ENCODE results near the gene NR3C2.
A peak's percentile ranks its signal among the peaks of the same experiment; 100 is the strongest.

The NR3C2 gene

GRCh38 chr4:148056879-148057278 is 385.3 kb downstream of the NR3C2 start:
- peak; percentile 46 for DNase-seq (ENCODE audit: low read depth)
- H3K4me3 ChIP-seq (ENCODE audit: low read depth, low read length) = no peak overlapping the region
- in situ Hi-C loops (cut with HindIII; ENCODE audit: low sequenced_read_pairs) = no loop called here
- TF ChIP-seq, protein P1, sequence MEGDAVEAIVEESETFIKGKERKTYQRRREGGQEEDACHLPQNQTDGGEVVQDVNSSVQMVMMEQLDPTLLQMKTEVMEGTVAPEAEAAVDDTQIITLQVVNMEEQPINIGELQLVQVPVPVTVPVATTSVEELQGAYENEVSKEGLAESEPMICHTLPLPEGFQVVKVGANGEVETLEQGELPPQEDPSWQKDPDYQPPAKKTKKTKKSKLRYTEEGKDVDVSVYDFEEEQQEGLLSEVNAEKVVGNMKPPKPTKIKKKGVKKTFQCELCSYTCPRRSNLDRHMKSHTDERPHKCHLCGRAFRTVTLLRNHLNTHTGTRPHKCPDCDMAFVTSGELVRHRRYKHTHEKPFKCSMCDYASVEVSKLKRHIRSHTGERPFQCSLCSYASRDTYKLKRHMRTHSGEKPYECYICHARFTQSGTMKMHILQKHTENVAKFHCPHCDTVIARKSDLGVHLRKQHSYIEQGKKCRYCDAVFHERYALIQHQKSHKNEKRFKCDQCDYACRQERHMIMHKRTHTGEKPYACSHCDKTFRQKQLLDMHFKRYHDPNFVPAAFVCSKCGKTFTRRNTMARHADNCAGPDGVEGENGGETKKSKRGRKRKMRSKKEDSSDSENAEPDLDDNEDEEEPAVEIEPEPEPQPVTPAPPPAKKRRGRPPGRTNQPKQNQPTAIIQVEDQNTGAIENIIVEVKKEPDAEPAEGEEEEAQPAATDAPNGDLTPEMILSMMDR (IDR thresholded peaks at IDR 0.05; ENCODE audit: low read depth, low read length, missing control alignments) = no peak

GRCh38 chr4:148055844-148056243 is 386.4 kb downstream of the NR3C2 start:
- TF ChIP-seq, protein P1 (IDR thresholded peaks at IDR 0.05; ENCODE audit: low read depth, low read length, missing control alignments) = no peak
- in situ Hi-C loops (cut with HindIII; ENCODE audit: low sequenced_read_pairs) = no loop called here
- no peak overlapping the region for H3K4me3 ChIP-seq (ENCODE audit: low read depth, low read length)
- no peak for DNase-seq (ENCODE audit: low read depth)

- no peak overlapping the region for H3K4me3 ChIP-seq (ENCODE audit: low read depth, low read length)
- TF ChIP-seq, protein P1 (IDR thresholded peaks at IDR 0.05; ENCODE audit: low read depth, low read length, missing control alignments) = no peak
- DNase-seq (ENCODE audit: low read depth) = no peak
- in situ Hi-C loops (cut with HindIII; ENCODE audit: low sequenced_read_pairs) = no loop called here
Observed at GRCh38 chr4:148054275-148054674, 387.9 kb downstream of the NR3C2 start.

DNA sequence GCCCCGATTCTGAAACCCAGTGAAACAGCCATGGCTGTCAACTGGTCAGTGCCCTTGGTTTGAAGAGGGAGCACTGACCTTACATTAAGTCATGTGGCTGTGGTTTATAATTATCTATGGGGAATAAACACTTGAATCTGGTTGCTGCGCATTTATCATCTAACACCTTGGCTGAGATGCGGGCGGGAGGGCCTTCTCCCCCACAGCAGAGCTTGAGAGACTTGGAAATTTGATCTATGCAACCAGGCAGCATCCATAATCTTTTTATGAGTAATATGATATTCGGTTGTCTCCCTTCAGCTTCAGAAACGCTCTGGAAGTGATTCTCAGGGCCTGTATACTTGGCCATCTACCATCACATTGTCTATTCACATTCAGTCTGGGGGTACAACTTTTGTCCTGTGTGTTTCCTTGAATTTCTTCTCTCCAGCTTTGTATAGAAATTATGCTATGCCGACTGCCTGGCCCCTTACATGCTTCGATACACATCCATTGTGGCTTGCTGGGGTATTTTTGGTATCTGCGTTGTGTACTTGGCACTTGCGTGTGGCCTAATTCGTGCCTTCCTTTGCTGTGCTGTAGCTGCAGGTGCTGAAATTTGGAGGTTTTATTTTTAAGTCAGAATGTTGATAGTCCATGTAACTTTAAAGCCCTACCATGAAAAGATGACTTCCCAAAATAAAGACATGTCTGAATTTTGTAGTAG is 388.8 kb downstream of the NR3C2 start:
- H3K4me3 ChIP-seq (ENCODE audit: low read depth, low read length) = no peak overlapping the region
- in situ Hi-C loops (cut with HindIII; ENCODE audit: low sequenced_read_pairs) = no loop called here
- DNase-seq (ENCODE audit: low read depth) = no peak
- TF ChIP-seq, protein P1 (IDR thresholded peaks at IDR 0.05; ENCODE audit: low read depth, low read length, missing control alignments) = no peak

DNA sequence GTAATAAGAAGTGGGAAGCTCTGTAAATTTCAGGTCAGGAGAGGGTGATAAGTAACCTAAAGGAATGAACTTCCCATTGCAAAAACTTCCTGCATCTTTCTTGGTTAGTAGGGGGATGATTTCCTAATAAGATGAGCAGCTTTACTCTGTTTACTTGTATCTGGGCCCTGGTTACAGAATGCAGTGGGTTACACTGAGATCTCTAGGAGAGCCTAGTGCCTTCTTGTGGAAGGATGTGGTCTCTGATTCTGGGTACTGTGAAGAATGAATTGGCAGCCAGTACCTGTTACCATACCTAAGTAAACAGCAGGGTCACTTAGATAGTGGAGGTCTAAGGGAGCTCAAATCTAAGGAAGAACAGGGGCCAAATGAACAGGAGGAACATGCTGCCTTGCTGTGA is 389.8 kb downstream of the NR3C2 start:
- DNase-seq (ENCODE audit: low read depth) = no peak
- no peak overlapping the region for H3K4me3 ChIP-seq (ENCODE audit: low read depth, low read length)
- in situ Hi-C loops (cut with HindIII; ENCODE audit: low sequenced_read_pairs) = no loop called here
- TF ChIP-seq, protein P1 (IDR thresholded peaks at IDR 0.05; ENCODE audit: low read depth, low read length, missing control alignments) = no peak

DNA sequence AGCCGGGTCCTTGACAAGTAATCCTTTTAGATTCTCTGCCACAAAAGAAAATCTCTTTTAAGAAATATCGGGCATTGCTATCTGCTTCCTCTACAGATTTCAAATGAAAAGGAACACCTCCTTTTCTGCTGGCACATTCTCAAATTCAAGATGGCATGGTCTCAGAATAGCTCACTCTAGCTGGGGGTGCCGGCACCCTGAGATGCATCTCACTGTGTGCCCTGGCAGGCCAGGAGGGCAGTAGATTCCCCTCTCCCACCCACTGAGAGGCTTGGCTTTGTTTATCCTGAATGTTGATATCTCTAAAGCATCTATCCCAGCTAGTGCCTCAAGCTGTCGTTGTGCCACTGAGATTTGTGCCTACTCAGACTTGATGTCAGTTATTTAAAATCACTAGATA is 390.8 kb downstream of the NR3C2 start:
- TF ChIP-seq, protein P1 (IDR thresholded peaks at IDR 0.05; ENCODE audit: low read depth, low read length, missing control alignments) = no peak
- no peak for DNase-seq (ENCODE audit: low read depth)
- H3K4me3 ChIP-seq (ENCODE audit: low read depth, low read length) = no peak overlapping the region
- in situ Hi-C loops (cut with HindIII; ENCODE audit: low sequenced_read_pairs) = no loop called here

Data from astrocyte of the cerebellum (primary cell).